Body of pancreas (tissue), 4 donors: Measurements from ENCODE around the gene UNC45B. TPM values are rescaled to one million over a fixed set of nuclear protein-coding genes. Genes with fewer than 3 reads are reported as not detected.

Experiments used
- ATAC-seq: fragments of 150-250 bp; one replicate; pipeline ENCODE4 v1.9.1; 2016
- DNase-seq, 4 donors: peaks; one replicate each; pipeline ENCODE4 v3.0.0-alpha.2; 2019
- H3K27ac ChIP-seq, 4 donors: fragments of 200-600 bp; sonication (generic); 1 replicate in 3 of 4; 2 replicates in 1 of 4; pipeline versions ENCODE4 v1.5.1 to v1.6.1; 2016 to 2019; ENCODE audit warnings: mild to moderate bottlenecking in 1 of 4, mixed read lengths in 1 of 4, moderate library complexity in 1 of 4
- H3K27me3 ChIP-seq, 2 donors: fragments of 200-600 bp; sonication (generic); one replicate each; pipeline ENCODE4 v1.6.0; 2016; ENCODE audit warnings: mild to moderate bottlenecking in 1 of 2
- H3K36me3 ChIP-seq, 2 donors: fragments of 200-600 bp; sonication (generic); replicated peaks in 1 of 2; 2 replicates each; pipeline ENCODE4 v1.5.1; 2016; ENCODE audit warnings: low read depth in 2 of 2; ENCODE audit not compliant: insufficient read depth in 1 of 2
- H3K4me1 ChIP-seq: fragments of 200-600 bp; sonication (generic); one replicate; pipeline ENCODE4 v1.6.0; 2016
- H3K4me3 ChIP-seq, 2 donors: fragments of 200-600 bp; sonication (generic); 1 replicate in 1 of 2; 2 replicates in 1 of 2; pipeline ENCODE4 v1.5.1; 2016 to 2019
- H3K9me3 ChIP-seq, 3 donors: fragments of 200-600 bp; sonication (generic); 1 replicate in 2 of 3; 2 replicates in 1 of 3; pipeline ENCODE4 v1.5.1; 2016
- CTCF ChIP-seq, 7 experiments: fragments of 450-650 bp in 4 of 7; fragments of 200-600 bp in 3 of 7; sonication (generic) in 3 of 7; IDR thresholded peaks; one replicate each; pipeline ENCODE4 v1.5.1; 2016 to 2019; ENCODE audit warnings: antibody characterized with exemption in 7 of 7
- POLR2A ChIP-seq, 3 donors: fragments of 450-650 bp; IDR thresholded peaks; one replicate each; pipeline ENCODE4 v1.6.1; 2016; ENCODE audit warnings: antibody characterized with exemption in 3 of 3, mild to moderate bottlenecking in 2 of 3
- WGBS, 2 donors: methylation state at CpG; one replicate each; pipeline ENCODE4 v1.1.5; 2017; 5-methylcytosine and 5-hydroxymethylcytosine counted together
- intact Hi-C: fragments of 100-400 bp; cut with DNase I; formaldehyde crosslinking; loops from one replicate; pipeline ENCODE4 v1.15.1; 2023
- total RNA-seq, 2 donors: library from RNA; depleted of rRNA; stranded (reverse); fragments of >200 nt; gene quantifications; one replicate each; pipeline ENCODE4 v1.1.0, GENCODE V29; 2016

UNC45B gene
- total RNA-seq, 2 donors from 2014 or later: not detected

- ATAC-seq: no peak
- 36 to 42% methylated on average over 3 of the region's 3 CpGs for WGBS, 2 donors
- intact Hi-C loops: loop anchor here (10.0 kb wide), 2 partner anchors 153 to 373 kb away; partner anchors contain the start of gene SLFN12L
- DNase-seq: no peak
- no peaks in the 10 kb centered on the region for H3K4me1 ChIP-seq
- no peaks in the 10 kb centered on the region for H3K27me3 ChIP-seq
- TF ChIP-seq POLR2A (IDR thresholded peaks at IDR 0.05): no peak
- TF ChIP-seq CTCF (IDR thresholded peaks at IDR 0.05): no peak
- no peak overlapping the region for H3K27ac ChIP-seq
- no peak overlapping the region for H3K4me3 ChIP-seq
- H3K36me3 ChIP-seq: no peaks in the 10 kb centered on the region
- H3K9me3 ChIP-seq: no peaks in the 10 kb centered on the region
These were observed 13.7 kb downstream of the UNC45B start for GRCh38 chr17:35161281-35161761.

GRCh38 chr17:35162755-35163154, 15.1 kb downstream of the UNC45B start:
- ATAC-seq: no peak
- WGBS, 2 donors: 67 to 72% methylated on average over 4 of the region's 4 CpGs
- Histone ChIP-seq H3K4me1 (no peaks in the 10 kb centered on the region), H3K27me3 (no peaks in the 10 kb centered on the region), H3K4me3 (no peak overlapping the region), H3K9me3 (no peaks in the 10 kb centered on the region), H3K36me3 (no peaks in the 10 kb centered on the region), H3K27ac (no peak overlapping the region)
- no peak for TF ChIP-seq CTCF (IDR thresholded peaks at IDR 0.05)
- TF ChIP-seq POLR2A (IDR thresholded peaks at IDR 0.05): no peak
- no peak for DNase-seq
- intact Hi-C loops: loop anchor here (10.0 kb wide), 2 partner anchors 152 to 372 kb away; partner anchors contain the start of gene SLFN12L

- TF ChIP-seq POLR2A (IDR thresholded peaks at IDR 0.05): no peak
- TF ChIP-seq CTCF (IDR thresholded peaks at IDR 0.05): no peak
- intact Hi-C loops: loop anchor here (10.0 kb wide), 2 partner anchors 151 to 371 kb away; partner anchors contain the start of gene SLFN12L
- Histone ChIP-seq H3K9me3 (no peaks in the 10 kb centered on the region), H3K27ac (no peak overlapping the region), H3K36me3 (no peaks in the 10 kb centered on the region), H3K4me3 (no peak overlapping the region), H3K27me3 (no peaks in the 10 kb centered on the region), H3K4me1 (no peaks in the 10 kb centered on the region)
- no peak for DNase-seq
- WGBS, 2 donors: 91% methylated on average over 7 of the region's 7 CpGs
- no peak for ATAC-seq
These were observed 16.3 kb downstream of the UNC45B start for GRCh38 chr17:35163886-35164285.

- Histone ChIP-seq H3K36me3 (no peaks in the 10 kb centered on the region), H3K9me3 (no peaks in the 10 kb centered on the region), H3K27me3 (no peaks in the 10 kb centered on the region), H3K4me3 (no peak overlapping the region), H3K27ac (no peak overlapping the region), H3K4me1 (no peaks in the 10 kb centered on the region)
- no peak for DNase-seq
- no peak for TF ChIP-seq POLR2A (IDR thresholded peaks at IDR 0.05)
- intact Hi-C loops: loop anchor here (10.0 kb wide), 2 partner anchors 150 to 370 kb away; partner anchors contain the start of gene SLFN12L
- no peak for ATAC-seq
- 49 to 72% methylated on average over 5 of the region's 5 CpGs for WGBS, 2 donors
These were observed 17.1 kb downstream of the UNC45B start for GRCh38 chr17:35164716-35165115.

GRCh38 chr17:35166526-35166925, 18.9 kb downstream of the UNC45B start:
- 52 to 100% methylated on average over 1 to 5 of the region's 5 CpGs for WGBS, 2 donors
- no peaks in the 10 kb centered on the region for H3K27me3 ChIP-seq
- H3K4me1 ChIP-seq: peaks cover under 1% of the 10 kb centered on the region
- H3K36me3 ChIP-seq: no peaks in the 10 kb centered on the region
- H3K4me3 ChIP-seq: no peak overlapping the region
- intact Hi-C loops: loop anchor here (10.0 kb wide), 2 partner anchors 148 to 368 kb away; partner anchors contain the start of gene SLFN12L
- DNase-seq: no peak
- ATAC-seq: no peak
- H3K27ac ChIP-seq: no peak overlapping the region
- no peaks in the 10 kb centered on the region for H3K9me3 ChIP-seq
- no peak for TF ChIP-seq POLR2A (IDR thresholded peaks at IDR 0.05)
- TF ChIP-seq CTCF (IDR thresholded peaks at IDR 0.05): no peak
